ENCODE measurements around the gene ARID1B.

- TF ChIP-seq CTCF (conservative IDR thresholded peaks at IDR 0.05) (no peak), ZFX (IDR thresholded peaks at IDR 0.05) (no peak)
Observed at GRCh38 chr6:156869980-156870398, 92.8 kb downstream of the ARID1B start.
